K562 (cell line): ENCODE results near the gene CNTN4. TPM values are rescaled to one million over a fixed set of nuclear protein-coding genes. Genes with fewer than 3 reads are reported as not detected.

ENCODE experiments used
- ATAC-seq: fragments of 200-7000 bp; cut with Tn5 transposase; 3 replicates; pipeline ENCODE4 v1.9.1; 2020; ENCODE audit warnings: moderate library complexity
- BruUV-seq: library from RNA; stranded (reverse); fragments of 400-500 nt; replicated peaks from 2 replicates; lab custom pipeline; 2021; lab: Mats Ljungman, UMichigan
- CTCF ChIA-PET: fragments of 300-600 bp; formaldehyde crosslinking; extraction: SDS; loops from one replicate; lab custom pipeline; 2021; ENCODE audit warnings: low intra/inter-chr PET ratio; lab: Yijun Ruan, JAX
- POLR2A ChIA-PET: fragments of 300-600, 350-650 bp; sonication (Branson Sonifier 250); formaldehyde crosslinking; extraction: SDS; loops from one replicate; lab custom pipeline; 2021; ENCODE audit warnings: antibody characterized with exemption, inconsistent platforms; lab: Yijun Ruan, JAX
- DNase-seq, 4 experiments: peaks; one replicate each; pipeline versions ENCODE4 v3.0.0 to v3.0.0-alpha.2; 2011 to 2018; ENCODE audit warnings: low spot score in 3 of 4, mixed read lengths in 3 of 4; ENCODE audit errors: extremely low read depth in 1 of 4
- FAIRE-seq: peaks from 2 replicates; lab custom pipeline; 2011; peaks lifted over from hg19 to GRCh38; lab: Jason Lieb, UNC
- H2AFZ ChIP-seq: 2 replicates; pipeline ENCODE4 v1.6.0; 2011; ENCODE audit warnings: low read depth, low read length, control low read depth, inconsistent platforms
- H3K27ac ChIP-seq: fragments of 200-600 bp; 3 replicates; pipeline ENCODE4 v1.8.0; 2011; ENCODE audit warnings: low read depth, mild to moderate bottlenecking, control low read depth, inconsistent platforms, low read length, moderate library complexity, mixed read lengths; ENCODE audit errors: extremely low read depth
- H3K27me3 ChIP-seq, 2 experiments: fragments of 300-600 bp in 1 of 2; 2 replicates in 1 of 2; 3 replicates in 1 of 2; pipeline versions ENCODE4 v1.6.0 to v1.8.0; 2011; ENCODE audit warnings: inconsistent platforms in 2 of 2, low read length in 2 of 2, mild to moderate bottlenecking in 1 of 2, mixed read lengths in 1 of 2, moderate library complexity in 1 of 2; ENCODE audit not compliant: control insufficient read depth in 2 of 2, insufficient read depth in 2 of 2
- H3K36me3 ChIP-seq: fragments of 300-600 bp; 3 replicates; pipeline ENCODE4 v1.8.0; 2011; ENCODE audit warnings: mild to moderate bottlenecking, low read length, inconsistent platforms; ENCODE audit not compliant: control insufficient read depth, insufficient read depth
- H3K4me1 ChIP-seq, 2 experiments: fragments of 200-600 bp in 1 of 2; replicated peaks in 1 of 2; 2 replicates in 1 of 2; 3 replicates in 1 of 2; pipeline versions ENCODE4 v1.5.1 to v1.8.0; 2011; ENCODE audit warnings: inconsistent platforms in 2 of 2, low read length in 2 of 2, mild to moderate bottlenecking in 1 of 2, mixed read lengths in 1 of 2, moderate library complexity in 1 of 2; ENCODE audit not compliant: control insufficient read depth in 2 of 2, insufficient read depth in 2 of 2
- H3K4me2 ChIP-seq: 2 replicates; pipeline ENCODE4 v1.6.1; 2011; ENCODE audit warnings: low read length, control low read depth, inconsistent platforms, mixed read lengths; ENCODE audit not compliant: insufficient read depth
- H3K4me3 ChIP-seq: fragments of 200-600 bp; sonication (generic), shearing (Covaris generic); 2 replicates; pipeline ENCODE4 v1.5.1; 2016; ENCODE audit warnings: control low read depth, inconsistent platforms
- H3K79me2 ChIP-seq: fragments of 200-600 bp; 3 replicates; pipeline ENCODE4 v1.8.0; 2011; ENCODE audit warnings: low read length, inconsistent platforms; ENCODE audit not compliant: control insufficient read depth, insufficient read depth
- H3K9ac ChIP-seq, 2 experiments: 2 replicates each; pipeline versions ENCODE4 v1.6.0 to v1.6.1; 2011; ENCODE audit warnings: low read depth in 2 of 2, low read length in 2 of 2, control low read depth in 1 of 2, inconsistent platforms in 1 of 2, mild to moderate bottlenecking in 1 of 2, mixed read lengths in 1 of 2; ENCODE audit not compliant: insufficient read depth in 1 of 2
- H3K9me1 ChIP-seq: one replicate; pipeline ENCODE4 v1.6.0; 2011; ENCODE audit warnings: inconsistent platforms, mild to moderate bottlenecking, low read length, moderate library complexity; ENCODE audit not compliant: control insufficient read depth, insufficient read depth
- H3K9me3 ChIP-seq: replicated peaks from 2 replicates; pipeline ENCODE4 v1.5.1; 2011; ENCODE audit warnings: low read depth, low read length, inconsistent platforms; ENCODE audit not compliant: control insufficient read depth, insufficient read depth
- H4K20me1 ChIP-seq: replicated peaks from 2 replicates; pipeline ENCODE4 v1.6.1; 2011; ENCODE audit warnings: low read length, inconsistent platforms, mixed read lengths; ENCODE audit not compliant: control insufficient read depth, insufficient read depth
- ATF1 ChIP-seq, 2 experiments: fragments of 450-650 bp in 1 of 2; IDR thresholded peaks; 2 replicates each; pipeline ENCODE4 v1.6.1; 2016; ENCODE audit warnings: missing compliant biosample characterization in 1 of 2, missing genetic modification characterization in 1 of 2
- ATF3 ChIP-seq, 2 experiments: fragments of 450-650 bp in 1 of 2; sonication (generic) in 1 of 2; formaldehyde crosslinking in 1 of 2; IDR thresholded peaks in 1 of 2; conservative IDR thresholded peaks in 1 of 2; 2 replicates each; pipeline versions ENCODE4 v1.6.1 to v1.8.1; 2016 to 2023; ENCODE audit warnings: mild to moderate bottlenecking in 2 of 2, moderate library complexity in 2 of 2, inconsistent platforms in 1 of 2, missing genetic modification reagents in 1 of 2
- BHLHE40 ChIP-seq: IDR thresholded peaks from 2 replicates; pipeline ENCODE4 v1.6.1; 2011; ENCODE audit warnings: low read length, improper control_type of control experiment
- FOXJ2 ChIP-seq: fragments of 200-800 bp; sonication (Bioruptor generic); IDR thresholded peaks from 2 replicates; pipeline ENCODE4 v1.6.1; 2016; ENCODE audit warnings: missing genetic modification characterization, missing compliant biosample characterization
- MXI1 ChIP-seq: IDR thresholded peaks from 2 replicates; pipeline ENCODE4 v1.6.1; 2011; ENCODE audit warnings: low read depth, mild to moderate bottlenecking, improper control_type of control experiment, low read length
- NCOR1 ChIP-seq: fragments of 450-650 bp; IDR thresholded peaks from 2 replicates; pipeline ENCODE4 v1.6.1; 2016; ENCODE audit warnings: mild to moderate bottlenecking, moderate library complexity
- POLR2H ChIP-seq: IDR thresholded peaks from 2 replicates; pipeline ENCODE4 v1.6.1; 2016; ENCODE audit warnings: missing genetic modification characterization, low read depth, mild to moderate bottlenecking, control low read depth, missing compliant biosample characterization, moderate library complexity
- RBM17 ChIP-seq: fragments of 200-400 bp; formaldehyde crosslinking; IDR thresholded peaks from 2 replicates; pipeline ENCODE4 v1.6.1; 2017; ENCODE audit warnings: low read depth, mild to moderate bottlenecking, low read length, borderline replicate concordance
- TSC22D4 ChIP-seq: fragments of 450-650 bp; IDR thresholded peaks from 2 replicates; pipeline ENCODE4 v1.6.1; 2016; ENCODE audit warnings: missing genetic modification characterization, missing biosample characterization, control low read depth
- ZNF146 ChIP-seq: IDR thresholded peaks from one replicate; pipeline ENCODE4 v1.6.1; 2018; ENCODE audit warnings: missing compliant biosample characterization; ENCODE audit not compliant: unreplicated experiment
- ZNF449 ChIP-seq: fragments of 250-450 bp; sonication (Bioruptor Pico); IDR thresholded peaks from 2 replicates; pipeline ENCODE4 v1.8.0; 2022; ENCODE audit warnings: moderate library complexity, mild to moderate bottlenecking, inconsistent platforms
- ZSCAN32 ChIP-seq: fragments of 450-650 bp; formaldehyde crosslinking; IDR thresholded peaks from 2 replicates; pipeline ENCODE4 v1.4.0; 2020; ENCODE audit warnings: mild to moderate bottlenecking, moderate library complexity
- WGBS: fragments of 100-300 bp; shearing (Covaris generic); methylation state at CpG from one replicate; pipeline ENCODE4 v1.1.6; 2016; ENCODE audit warnings: low coverage, mixed read lengths; ENCODE audit not compliant: insufficient coverage; ENCODE audit errors: missing lambda C conversion rate; 5-methylcytosine and 5-hydroxymethylcytosine counted together
- in situ Hi-C: fragments of 300-500 bp; cut with MboI; formaldehyde crosslinking; loops from 4 replicates; pipeline ENCODE4 v1.15.0; 2018; ENCODE audit warnings: inconsistent platforms, mixed read lengths
- intact Hi-C: fragments of 100-400 bp; cut with micrococcal nuclease; formaldehyde crosslinking; loops from 2 replicates; pipeline ENCODE4 v1.14.2; 2022
- polyA plus RNA-seq, 8 experiments: library from polyadenylated mRNA; depleted of rRNA in 4 of 8; stranded (reverse) in 5 of 8; unstranded in 3 of 8; fragments of >200 nt; fragmentation: Nextera tagmentation in 2 of 8; fragmentation: Illumina TruSeq in 1 of 8; extraction: Ambion mirVana in 2 of 8; extraction: Trizol in 1 of 8; gene quantifications; 2 replicates each; pipeline versions ENCODE4 v1.2.1 to v1.2.3, GENCODE V29; 2011 to 2014; ENCODE audit warnings: inconsistent platforms in 1 of 8, missing spikeins in 1 of 8
- total RNA-seq, 7 experiments: library from RNA; depleted of rRNA in 6 of 7; stranded (reverse); fragments of >200 nt in 6 of 7; fragmentation: Illumina TruSeq in 2 of 7; extraction: Trizol in 2 of 7; gene quantifications; 2 replicates each; pipeline versions ENCODE4 v1.2.1 to v1.2.3, GENCODE V29; 2011 to 2021; ENCODE audit warnings: low replicate concordance in 1 of 7
- TF ChIP-seq, protein P1 (sequence below), 2 experiments: fragments of 150-350 bp in 1 of 2; IDR thresholded peaks; 2 replicates each; pipeline ENCODE4 v1.6.1; 2012 to 2016; ENCODE audit warnings: low read depth in 2 of 2, low read length in 2 of 2, mild to moderate bottlenecking in 1 of 2, moderate library complexity in 1 of 2

CNTN4 gene
- total and polyA plus RNA-seq, 9 of the 15 experiments (the other 6 are each of a cell fraction or from before 2014, with no cell fraction given): not detected

DNA sequence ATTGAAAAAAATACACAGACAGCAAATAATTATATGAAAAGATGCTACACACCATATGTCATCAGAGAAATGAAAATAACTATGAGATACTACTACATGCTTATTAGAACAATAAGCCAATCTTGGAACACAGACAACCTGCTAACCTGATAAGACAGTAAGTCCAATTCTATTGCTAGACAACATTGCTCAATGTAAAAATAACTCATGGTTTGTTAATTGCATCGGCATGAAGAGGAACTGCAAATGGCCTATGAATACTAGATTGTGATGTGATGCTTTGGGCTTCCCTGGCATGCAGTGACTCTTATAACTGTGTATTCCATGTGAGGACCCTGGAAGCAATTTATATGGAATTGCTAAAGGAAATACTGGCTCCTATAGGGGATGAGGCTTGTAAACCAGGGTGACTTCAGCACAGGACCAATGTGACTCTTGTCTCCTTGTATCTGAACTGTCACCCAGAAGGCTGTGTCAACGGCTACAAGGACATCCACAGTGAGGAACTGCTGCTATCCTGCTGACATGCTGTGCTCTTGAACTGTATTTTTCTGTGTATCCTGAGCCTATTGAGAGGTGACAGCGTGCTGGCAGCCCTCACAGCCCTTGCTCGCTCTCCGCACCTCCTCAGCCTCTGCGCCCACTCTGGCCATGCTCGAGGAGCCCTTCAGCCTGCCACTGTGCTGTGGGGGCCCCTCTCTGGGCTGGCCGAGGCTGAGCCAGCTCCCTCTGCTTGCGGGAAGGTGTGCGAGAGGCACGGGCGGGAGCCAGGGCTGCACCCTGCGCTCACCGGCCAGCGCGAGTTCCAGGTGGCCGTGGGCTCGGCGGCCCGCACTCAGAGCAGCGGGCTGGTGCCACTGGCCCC is 385.7 kb downstream of the CNTN4 start (continued):
- TF ChIP-seq, protein P1, sequence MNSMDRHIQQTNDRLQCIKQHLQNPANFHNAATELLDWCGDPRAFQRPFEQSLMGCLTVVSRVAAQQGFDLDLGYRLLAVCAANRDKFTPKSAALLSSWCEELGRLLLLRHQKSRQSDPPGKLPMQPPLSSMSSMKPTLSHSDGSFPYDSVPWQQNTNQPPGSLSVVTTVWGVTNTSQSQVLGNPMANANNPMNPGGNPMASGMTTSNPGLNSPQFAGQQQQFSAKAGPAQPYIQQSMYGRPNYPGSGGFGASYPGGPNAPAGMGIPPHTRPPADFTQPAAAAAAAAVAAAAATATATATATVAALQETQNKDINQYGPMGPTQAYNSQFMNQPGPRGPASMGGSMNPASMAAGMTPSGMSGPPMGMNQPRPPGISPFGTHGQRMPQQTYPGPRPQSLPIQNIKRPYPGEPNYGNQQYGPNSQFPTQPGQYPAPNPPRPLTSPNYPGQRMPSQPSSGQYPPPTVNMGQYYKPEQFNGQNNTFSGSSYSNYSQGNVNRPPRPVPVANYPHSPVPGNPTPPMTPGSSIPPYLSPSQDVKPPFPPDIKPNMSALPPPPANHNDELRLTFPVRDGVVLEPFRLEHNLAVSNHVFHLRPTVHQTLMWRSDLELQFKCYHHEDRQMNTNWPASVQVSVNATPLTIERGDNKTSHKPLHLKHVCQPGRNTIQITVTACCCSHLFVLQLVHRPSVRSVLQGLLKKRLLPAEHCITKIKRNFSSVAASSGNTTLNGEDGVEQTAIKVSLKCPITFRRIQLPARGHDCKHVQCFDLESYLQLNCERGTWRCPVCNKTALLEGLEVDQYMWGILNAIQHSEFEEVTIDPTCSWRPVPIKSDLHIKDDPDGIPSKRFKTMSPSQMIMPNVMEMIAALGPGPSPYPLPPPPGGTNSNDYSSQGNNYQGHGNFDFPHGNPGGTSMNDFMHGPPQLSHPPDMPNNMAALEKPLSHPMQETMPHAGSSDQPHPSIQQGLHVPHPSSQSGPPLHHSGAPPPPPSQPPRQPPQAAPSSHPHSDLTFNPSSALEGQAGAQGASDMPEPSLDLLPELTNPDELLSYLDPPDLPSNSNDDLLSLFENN (IDR thresholded peaks at IDR 0.05; ENCODE audit: low read depth in 2 of 2, low read length in 2 of 2): no peak
- TF ChIP-seq NCOR1 (no peak), BHLHE40 (no peak), POLR2H (tag) (no peak), ATF1 (CRISPR knock-in tag; IDR thresholded peaks at IDR 0.05) (no peak), ATF1 (tag; IDR thresholded peaks at IDR 0.05) (no peak)

GRCh38 chr3:2485027-2485375 is 386.3 kb downstream of the CNTN4 start:
- DNase-seq (no peak), ATAC-seq (no peak), FAIRE-seq (no peak)
- ChIA-PET CTCF (no interaction called here), POLR2A (no interaction called here)
- no peak overlapping the region for H3K4me3 ChIP-seq
- H3K4me1 ChIP-seq: no peaks in the 10 kb centered on the region
- H3K9ac ChIP-seq: no peak overlapping the region
- H3K27me3 ChIP-seq: no peaks in the 10 kb centered on the region
- no TSS peak for BruUV-seq
- no peaks in the 10 kb centered on the region for H3K9me3 ChIP-seq
- no peaks in the 10 kb centered on the region for H3K79me2 ChIP-seq
- no peaks in the 10 kb centered on the region for H3K9me1 ChIP-seq
- H3K36me3 ChIP-seq: no peaks in the 10 kb centered on the region
- no peak overlapping the region for H3K4me2 ChIP-seq
- in situ Hi-C loops: no loop called here
- intact Hi-C loops: no loop called here
- WGBS: 0% methylated on average over 19 of the region's 21 CpGs
- no peaks in the 10 kb centered on the region for H4K20me1 ChIP-seq
- H3K27ac ChIP-seq: no peak overlapping the region
- no peak overlapping the region for H2AFZ ChIP-seq
- TF ChIP-seq RBM17 (no peak), ZNF146 (CRISPR knock-in tag) (no peak), MXI1 (no peak), TSC22D4 (no peak), ZSCAN32 (CRISPR knock-in tag) (no peak), ZNF449 (no peak), FOXJ2 (tag) (no peak), ATF3 (IDR thresholded peaks at IDR 0.05) (no peak), ATF3 (CRISPR knock-in tag; conservative IDR thresholded peaks at IDR 0.05) (no peak)
